IPS DF 4.7 (cell line): Measurements from ENCODE around the gene GFM1.
A peak's percentile ranks its signal among the peaks of the same experiment; 100 is the strongest.

ENCODE experiments used
- DNase-seq: peaks from one replicate; pipeline ENCODE4 v3.0.0-alpha.2; 2013; ENCODE audit warnings: low spot score; ENCODE audit errors: extremely low read depth

GFM1 gene

GRCh38 chr3:158644345-158644908 lies at the start of gene GFM1:
TSS of gene GFM1 (plus strand) at chr3:158644527. CDS start at chr3:158644635, 108 bp downstream.
- peak; percentile 85 for DNase-seq

DNA sequence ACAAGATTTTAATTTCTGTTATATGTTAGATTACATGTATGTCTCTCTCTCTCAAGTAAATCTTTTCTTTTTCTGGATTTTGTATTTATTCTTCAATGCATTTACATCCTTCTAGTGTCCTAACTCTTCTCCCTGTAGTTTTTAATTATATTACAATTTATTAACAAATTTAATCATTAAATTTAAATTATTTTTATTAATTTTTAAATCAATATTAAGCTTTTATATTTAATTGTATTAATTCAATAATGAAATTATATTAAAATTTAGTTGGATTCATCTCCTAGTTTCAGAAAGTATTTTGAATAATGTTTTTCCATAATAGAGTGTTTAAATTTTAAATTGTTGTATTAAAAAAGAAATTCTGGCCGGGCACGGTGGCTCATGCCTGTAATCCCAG lies 43.5 kb upstream of the GFM1 start:
- DNase-seq: no peak

DNA sequence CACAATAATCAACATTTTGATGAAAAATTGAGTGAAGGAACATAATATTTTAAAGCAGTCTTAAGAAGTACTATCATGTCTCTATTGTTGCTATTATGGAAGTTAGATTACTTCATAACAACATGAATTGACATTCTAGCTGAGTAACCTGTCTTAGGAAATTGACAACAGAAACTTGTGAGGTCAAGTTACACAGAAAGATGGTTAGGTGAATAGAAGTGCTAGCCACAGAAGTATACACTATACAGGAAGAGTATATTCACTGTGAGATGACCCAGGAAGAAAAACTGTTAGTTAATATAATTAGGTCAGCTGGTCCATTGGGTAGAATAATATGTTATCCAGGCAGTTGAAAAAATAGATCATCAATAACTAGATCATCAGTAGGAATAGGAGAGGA lies 42.1 kb upstream of the GFM1 start:
- no peak for DNase-seq

- DNase-seq: no peak
These were observed 26.1 kb upstream of the GFM1 start for GRCh38 chr3:158617982-158618875.

- no peak for DNase-seq
These were observed 18.4 kb upstream of the GFM1 start for GRCh38 chr3:158625881-158626280.

DNA sequence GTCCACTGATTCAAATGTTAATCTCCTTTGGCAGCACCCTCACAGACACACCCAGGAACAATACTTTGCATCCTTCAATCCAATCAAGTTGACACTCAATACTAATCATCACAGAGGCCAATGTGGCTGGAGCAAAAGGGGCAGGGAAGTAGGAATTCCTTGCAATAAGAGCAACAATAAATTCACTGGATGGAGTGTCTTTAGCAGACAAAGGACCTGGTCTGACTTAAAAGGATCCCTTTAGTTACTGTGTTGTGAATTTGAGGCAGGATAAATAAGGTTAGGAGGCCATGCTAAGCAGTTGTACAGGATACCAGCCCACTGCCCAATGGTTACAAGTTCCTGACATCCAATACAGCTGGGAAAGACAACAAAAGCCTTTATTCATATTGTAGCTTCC lies 12.3 kb upstream of the GFM1 start:
- no peak for DNase-seq

DNA sequence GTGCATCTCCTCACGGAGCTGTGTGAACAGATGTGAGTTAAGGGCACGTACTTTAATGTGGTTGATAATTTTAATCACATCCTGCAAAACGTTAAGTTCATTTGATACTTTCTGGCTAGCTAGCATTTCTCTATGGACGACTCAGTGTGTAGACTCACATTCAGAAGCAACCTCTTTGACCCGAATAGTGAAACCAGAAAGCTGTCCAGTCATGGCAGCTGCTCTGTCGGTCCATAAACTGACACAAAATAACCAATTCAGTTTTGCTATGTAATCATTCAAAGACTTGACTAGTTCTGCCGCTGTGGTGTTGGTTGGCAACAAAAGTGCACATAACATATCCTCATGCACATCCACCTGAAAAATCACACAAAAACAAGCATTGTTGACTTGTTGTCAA lies 3.7 kb upstream of the GFM1 start:
- DNase-seq: no peak

DNA sequence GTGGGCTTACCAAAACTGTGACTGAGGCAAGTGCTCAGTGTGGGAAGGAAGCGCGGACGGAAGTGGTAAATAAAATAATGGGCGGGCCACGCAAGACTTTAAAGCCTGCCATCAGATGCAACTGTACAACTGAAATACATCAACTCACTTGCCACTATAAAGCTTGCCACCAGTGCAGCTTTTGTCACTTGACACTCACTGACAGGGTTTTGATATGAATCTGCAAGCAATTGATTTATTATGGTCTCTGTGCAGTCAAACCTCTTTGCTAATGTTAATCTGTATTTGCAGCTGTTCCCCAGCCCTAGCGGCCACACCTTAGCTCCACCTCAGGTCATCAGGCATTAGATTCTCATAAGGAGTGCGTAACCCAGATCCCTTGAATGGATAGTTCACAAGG lies 2.3 kb upstream of the GFM1 start:
- no peak for DNase-seq

- no peak for DNase-seq
These were observed 1.7 kb upstream of the GFM1 start for GRCh38 chr3:158642474-158643210.

DNA sequence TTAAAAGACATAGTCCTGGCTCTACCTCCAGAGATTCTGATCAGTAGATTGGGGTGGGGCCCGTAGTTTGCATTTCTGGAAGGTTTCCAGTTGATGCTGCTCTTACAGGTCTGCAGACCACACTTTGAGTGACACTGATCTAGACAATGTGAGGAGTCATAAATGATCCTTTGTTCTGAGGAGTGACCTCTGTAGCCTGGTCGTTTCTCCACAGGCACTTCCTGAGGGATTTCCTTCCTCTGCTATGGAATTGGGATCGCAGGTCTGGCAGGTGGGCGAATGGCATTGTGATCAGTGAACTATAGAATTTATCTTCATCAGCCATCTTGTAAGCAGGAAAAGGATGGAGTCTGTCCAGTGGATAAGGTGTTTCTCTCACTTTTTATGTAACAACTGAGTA lies 5.5 kb downstream of the GFM1 start:
- no peak for DNase-seq

- no peak for DNase-seq
These were observed 6.9 kb downstream of the GFM1 start for GRCh38 chr3:158651192-158651591.

DNA sequence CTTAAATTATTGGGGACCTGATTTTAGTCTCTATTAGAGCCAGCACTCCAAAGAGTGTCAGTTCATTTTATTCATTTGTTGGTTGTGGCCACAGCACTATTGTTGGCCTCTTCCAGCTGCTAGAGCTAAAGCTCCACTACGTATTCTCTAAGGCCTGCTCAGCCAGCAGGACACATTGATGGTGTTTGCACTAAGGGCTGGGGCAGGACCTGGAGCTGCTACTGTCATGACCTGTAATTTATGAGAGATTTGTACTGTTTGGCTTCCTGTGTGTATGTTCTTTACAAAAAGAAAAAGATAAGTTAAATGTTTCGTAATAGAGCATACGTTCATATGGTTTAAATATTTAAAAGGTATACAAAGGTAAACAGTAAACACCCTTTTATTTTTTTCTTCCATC lies 8.1 kb downstream of the GFM1 start:
- no peak for DNase-seq

DNA sequence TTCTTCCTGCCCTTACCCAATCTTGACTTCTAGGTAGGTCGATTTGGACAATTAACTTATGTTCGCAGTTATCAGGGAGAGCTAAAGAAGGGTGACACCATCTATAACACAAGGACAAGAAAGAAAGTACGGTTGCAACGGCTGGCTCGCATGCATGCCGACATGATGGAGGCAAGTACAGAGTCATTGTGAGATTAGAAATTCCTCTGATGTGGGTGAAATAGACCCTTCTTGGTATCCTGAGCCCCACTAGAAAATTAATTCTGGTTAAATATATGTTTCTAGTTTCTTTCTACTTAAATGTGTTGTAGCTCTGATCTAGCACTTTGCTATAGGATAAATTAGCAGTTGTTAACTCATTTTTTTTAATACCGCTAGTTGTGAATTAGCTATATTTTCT lies 14.6 kb downstream of the GFM1 start:
- no peak for DNase-seq

DNA sequence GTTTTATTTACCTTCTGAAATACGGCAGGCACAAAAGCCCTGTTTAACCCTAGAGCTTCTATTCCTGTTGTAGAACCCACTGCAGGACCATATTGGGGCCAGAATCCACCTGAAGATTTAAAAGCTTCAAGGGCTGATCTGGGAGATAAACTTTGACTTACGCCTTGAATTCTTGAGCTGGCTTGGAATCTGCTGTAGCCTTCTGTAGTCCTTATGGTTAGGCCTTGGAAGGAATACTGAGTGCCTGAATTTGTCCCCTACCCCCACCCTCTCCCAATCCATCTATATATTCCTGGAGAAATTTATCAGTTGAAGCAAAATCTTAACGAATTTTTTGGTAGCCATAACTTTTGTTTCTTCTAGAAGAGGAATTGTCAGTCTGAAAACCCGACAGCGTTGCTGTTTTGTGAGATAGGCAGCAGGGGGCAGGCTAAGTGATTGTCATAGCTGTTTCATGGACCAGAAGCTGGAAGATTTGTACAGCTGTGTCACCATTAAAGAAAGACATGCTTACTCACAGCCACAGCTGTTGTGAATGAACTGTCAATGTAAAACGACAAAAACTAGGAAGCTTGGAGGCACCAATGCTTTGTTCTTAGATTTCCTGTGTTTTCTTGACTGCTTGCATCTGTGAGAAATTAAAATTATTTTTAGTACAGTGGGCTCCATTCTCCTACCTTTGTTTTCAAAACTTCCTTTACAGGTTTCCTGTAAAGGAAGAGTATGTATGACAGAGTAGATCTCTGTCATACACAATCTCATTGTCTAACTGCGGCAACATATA lies 15.3 kb downstream of the GFM1 start:
- DNase-seq: no peak

GRCh38 chr3:158660711-158661110 lies 16.4 kb downstream of the GFM1 start:
- DNase-seq: no peak

GRCh38 chr3:158663246-158663645 lies 18.9 kb downstream of the GFM1 start:
- DNase-seq: no peak

DNA sequence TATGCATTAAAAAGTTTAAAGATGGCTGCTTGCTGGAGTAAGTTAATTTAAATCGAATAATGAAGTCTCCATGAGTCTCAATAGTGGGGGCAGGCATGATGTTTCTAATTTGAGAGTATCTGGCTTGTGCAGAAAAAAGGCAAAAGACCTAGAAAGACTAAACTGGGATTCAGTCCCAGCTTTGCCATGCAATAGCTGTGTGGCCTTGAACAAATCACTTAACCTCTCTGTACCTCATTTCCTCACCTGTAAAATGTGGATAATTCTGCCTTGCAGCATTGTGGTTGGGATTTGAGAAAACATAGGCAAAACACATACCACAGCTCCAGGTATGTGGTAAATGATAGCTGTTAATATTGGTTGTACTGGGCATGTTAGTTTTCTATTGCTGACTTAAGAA lies 19.5 kb downstream of the GFM1 start:
- no peak for DNase-seq

- DNase-seq: no peak
These were observed 22.1 kb downstream of the GFM1 start for GRCh38 chr3:158666416-158666815.

GRCh38 chr3:158668506-158668905 lies 24.2 kb downstream of the GFM1 start:
- no peak for DNase-seq

- no peak for DNase-seq
These were observed 27.5 kb downstream of the GFM1 start for GRCh38 chr3:158671821-158672214.
